Measurements from ENCODE around the gene PTPRM. TPM values are rescaled to one million over a fixed set of nuclear protein-coding genes. Genes with fewer than 3 reads are reported as not detected.

The PTPRM gene
- total and polyA plus RNA-seq, 2 of the 8 experiments (the other 6 are each of a cell fraction or from before 2014, with no cell fraction given), result 4.1 to 7.0 TPM

DNA sequence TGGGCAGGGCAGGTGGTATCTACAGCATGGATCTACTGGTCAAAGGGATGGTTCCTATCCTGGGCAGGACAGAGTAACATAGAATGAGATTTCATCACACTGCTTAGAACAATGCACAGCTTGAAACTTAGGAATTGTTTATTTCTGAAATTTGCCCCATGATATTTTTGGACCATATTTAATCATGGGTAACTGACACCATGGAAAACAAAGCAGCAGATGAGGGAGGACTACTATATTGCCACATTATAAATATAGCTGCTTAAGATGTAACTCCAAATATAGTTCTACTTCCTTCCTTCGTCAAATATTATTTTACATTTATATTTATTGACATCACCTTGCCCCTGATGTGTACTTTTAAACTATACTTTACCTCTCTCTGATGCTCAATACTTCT lies 254.7 kb downstream of the PTPRM start:
- peaks cover 0 to 11% (median 3%) of the 10 kb centered on the region in 4 experiments; a peak in 3 of 7 replicates for H3K4me1 ChIP-seq (replicated peaks in 1 of 4; ENCODE audit: control insufficient read depth in 3 of 4, insufficient read depth in 4 of 4, low read length in 3 of 4)
- no peak overlapping the region for H3K4me2 ChIP-seq (ENCODE audit: insufficient read depth in 1 of 2, low read depth in 2 of 2, low read length in 2 of 2)
- H3K9me3 ChIP-seq (ENCODE audit: insufficient read depth in 2 of 2, low read depth in 1 of 2, low read length in 1 of 2), result no peaks in the 10 kb centered on the region
- no peak overlapping the region for H3K9ac ChIP-seq (replicated peaks in 1 of 4; ENCODE audit: extremely low read depth in 1 of 4, low read depth in 3 of 4, low read length in 3 of 4)
- H3K27ac ChIP-seq (ENCODE audit: low read depth, low read length), result no peak overlapping the region
- DNase-seq (ENCODE audit: low read depth in 1 of 2, low spot score in 2 of 2), result no peak
- H3K4me3 ChIP-seq (ENCODE audit: extremely low read depth in 1 of 4, insufficient read depth in 2 of 4, low read depth in 3 of 4, low read length in 4 of 4), result no peak overlapping the region
- no peak overlapping the region for H2AK5ac ChIP-seq (ENCODE audit: low read depth, low read length)
- H4K91ac ChIP-seq (replicated peaks; ENCODE audit: insufficient read length, low read length), result no peak overlapping the region
- H3K79me1 ChIP-seq (ENCODE audit: low read depth, low read length), result no peaks in the 10 kb centered on the region
- no peak overlapping the region for H2BK12ac ChIP-seq (ENCODE audit: low read depth, low read length)
- no peaks in the 10 kb centered on the region for H3K79me2 ChIP-seq (ENCODE audit: control insufficient read depth in 1 of 2, insufficient read depth in 2 of 2, low read length in 2 of 2)
- H2BK15ac ChIP-seq (ENCODE audit: low read length), result no peak overlapping the region
- no peak for FAIRE-seq
- no peak overlapping the region for H3K4ac ChIP-seq (replicated peaks; ENCODE audit: insufficient read length, low read depth, low read length)
- ChIA-PET CTCF (ENCODE audit: partially characterized antibody) (no interaction called here), POLR2A (ENCODE audit: partially characterized antibody) (interaction anchor here (0.6 kb wide), 1 partner anchor 10 kb away, joined by 5 read pairs; no protein-coding TSS in a partner anchor)
- no peak overlapping the region for H3K18ac ChIP-seq (ENCODE audit: extremely low read depth, low read length)
- H3K14ac ChIP-seq (ENCODE audit: insufficient read length), result no peak overlapping the region
- H2BK5ac ChIP-seq (ENCODE audit: low read depth, low read length), result no peak overlapping the region
- H3K23me2 ChIP-seq (ENCODE audit: low read depth, low read length), result no peaks in the 10 kb centered on the region
- no peaks in the 10 kb centered on the region for H4K20me1 ChIP-seq (replicated peaks in 1 of 2; ENCODE audit: control insufficient read depth in 1 of 2, insufficient read depth in 2 of 2, low read length in 2 of 2)
- WGBS, 2 experiments (ENCODE audit: extremely low coverage in 1 of 2, insufficient coverage in 1 of 2, insufficient read length in 1 of 2, insufficient replicate concordance in 2 of 2, low coverage in 1 of 2, low lambda C conversion rate in 2 of 2, missing lambda C conversion rate in 1 of 2), result 95 to 100% methylated on average over 1 of the region's 1 CpG
- no peak overlapping the region for H4K8ac ChIP-seq (ENCODE audit: extremely low read depth, insufficient read depth, low read length)
- no peak overlapping the region for H4K5ac ChIP-seq (ENCODE audit: insufficient read length, low read depth, low read length)
- no peak overlapping the region for H2AFZ ChIP-seq (ENCODE audit: low read length)
- no peak overlapping the region for H2BK20ac ChIP-seq (ENCODE audit: low read length)
- no peaks in the 10 kb centered on the region for H3K27me3 ChIP-seq (replicated peaks in 1 of 4; ENCODE audit: control insufficient read depth in 3 of 4, extremely low read depth in 1 of 4, insufficient read depth in 3 of 4, low read length in 3 of 4)
- TF ChIP-seq SIX5 (IDR thresholded peaks at IDR 0.05; ENCODE audit: low read depth, low read length) (no peak), ASH2L (IDR thresholded peaks at IDR 0.05; ENCODE audit: low read length) (no peak), SP2 (IDR thresholded peaks at IDR 0.05; ENCODE audit: low read length) (no peak), RBBP5 (IDR thresholded peaks at IDR 0.05; ENCODE audit: borderline replicate concordance, low read depth, low read length) (no peak), E2F6 (IDR thresholded peaks at IDR 0.05) (no peak), POU5F1 (IDR thresholded peaks at IDR 0.05; ENCODE audit: low read depth, low read length) (no peak), HDAC6 (IDR thresholded peaks at IDR 0.05; ENCODE audit: low read depth, low read length) (no peak), PHF8 (conservative IDR thresholded peaks at IDR 0.05; ENCODE audit: low read depth, low read length) (no peak), SP1 (IDR thresholded peaks at IDR 0.05; ENCODE audit: low read depth, low read length) (no peak), CBX8 (IDR thresholded peaks at IDR 0.05; ENCODE audit: borderline replicate concordance, low read depth, low read length) (no peak), MAFK (IDR thresholded peaks at IDR 0.05; ENCODE audit: low read depth, low read length) (no peak), SUZ12 (IDR thresholded peaks at IDR 0.05; ENCODE audit: low read length) (no peak)
- no peak overlapping the region for H2BK120ac ChIP-seq (replicated peaks; ENCODE audit: low read depth, low read length)
- no peak overlapping the region for H3K56ac ChIP-seq (replicated peaks; ENCODE audit: insufficient read length, low read depth, low read length)
- no peak overlapping the region for H3K23ac ChIP-seq (ENCODE audit: insufficient read length)
- H3K36me3 ChIP-seq (ENCODE audit: control insufficient read depth in 2 of 4, insufficient read depth in 4 of 4, low read length in 3 of 4), result no peaks in the 10 kb centered on the region
